Measurements from ENCODE around the gene NSUN4. TPM values are rescaled to one million over a fixed set of nuclear protein-coding genes. Genes with fewer than 3 reads are reported as not detected.
"Not testable (repeated sequence)": the region's sequence is repeated elsewhere in the genome, so short reads cannot be mapped to it uniquely, and the experiment has no call there.

The NSUN4 gene
- total RNA-seq, 1 donor = 34.7 TPM

- DNase-seq (ENCODE audit: low read depth in 2 of 3, low spot score in 2 of 3) = no peak
Observed at GRCh38 chr1:46364612-46365011, 24.0 kb downstream of the NSUN4 start.

- DNase-seq (ENCODE audit: low read depth in 2 of 3, low spot score in 2 of 3) = not testable (repeated sequence)
Observed at GRCh38 chr1:46365796-46366195, 25.2 kb downstream of the NSUN4 start.

- DNase-seq (ENCODE audit: low read depth in 2 of 3, low spot score in 2 of 3) = no peak
Observed at GRCh38 chr1:46367072-46367471, 26.5 kb downstream of the NSUN4 start.

- DNase-seq (ENCODE audit: low read depth in 2 of 3, low spot score in 2 of 3) = not testable (repeated sequence)
Observed at GRCh38 chr1:46367701-46368100, 27.1 kb downstream of the NSUN4 start.

- DNase-seq (ENCODE audit: low read depth in 2 of 3, low spot score in 2 of 3) = no peak
Observed at GRCh38 chr1:46368791-46369190, 28.2 kb downstream of the NSUN4 start.

GRCh38 chr1:46369542-46370213 is 29.1 kb downstream of the NSUN4 start:
- peak in 1 of 3 donors; percentile 3 for DNase-seq (ENCODE audit: low read depth in 2 of 3, low spot score in 2 of 3)

GRCh38 chr1:46370214-46370633 is 29.6 kb downstream of the NSUN4 start:
- peak in 2 of 3 donors; percentile 13 to 25 for DNase-seq (ENCODE audit: low read depth in 2 of 3, low spot score in 2 of 3)

GRCh38 chr1:46372431-46372830 is 31.8 kb downstream of the NSUN4 start:
- DNase-seq (ENCODE audit: low read depth in 2 of 3, low spot score in 2 of 3) = no peak

- no peak for DNase-seq (ENCODE audit: low read depth in 2 of 3, low spot score in 2 of 3)
Observed at GRCh38 chr1:46379996-46380395, 39.4 kb downstream of the NSUN4 start.

- DNase-seq (ENCODE audit: low read depth in 2 of 3, low spot score in 2 of 3) = no peak
Observed at GRCh38 chr1:46380508-46380907, 39.9 kb downstream of the NSUN4 start.

- DNase-seq (ENCODE audit: low read depth in 2 of 3, low spot score in 2 of 3) = no peak
Observed at GRCh38 chr1:46393510-46393909, 52.9 kb downstream of the NSUN4 start.

- peak in 2 of 3 donors; percentile 70 to 71 for DNase-seq (ENCODE audit: low read depth in 2 of 3, low spot score in 2 of 3)
Observed at GRCh38 chr1:46394108-46394871, 53.7 kb downstream of the NSUN4 start, which contains the start of gene FAAH. FAAH (plus strand) TSS chr1:46394317; CDS start chr1:46394349, 32 bp downstream.

GRCh38 chr1:46394872-46395465 is 54.4 kb downstream of the NSUN4 start:
- DNase-seq (ENCODE audit: low read depth in 2 of 3, low spot score in 2 of 3) = no peak

- no peak for DNase-seq (ENCODE audit: low read depth in 2 of 3, low spot score in 2 of 3)
Observed at GRCh38 chr1:46396441-46397398, 56.1 kb downstream of the NSUN4 start.

- peak in 1 of 3 donors; percentile 26 for DNase-seq (ENCODE audit: low read depth in 2 of 3, low spot score in 2 of 3)
Observed at GRCh38 chr1:46399307-46399706, 58.7 kb downstream of the NSUN4 start.

GRCh38 chr1:46400421-46400820 is 59.8 kb downstream of the NSUN4 start:
- DNase-seq (ENCODE audit: low read depth in 2 of 3, low spot score in 2 of 3) = no peak

- no peak for DNase-seq (ENCODE audit: low read depth in 2 of 3, low spot score in 2 of 3)
Observed at GRCh38 chr1:46401154-46401913, 60.7 kb downstream of the NSUN4 start.

GRCh38 chr1:46401964-46402626 is 61.5 kb downstream of the NSUN4 start:
- DNase-seq (ENCODE audit: low read depth in 2 of 3, low spot score in 2 of 3) = peak in 2 of 3 donors; percentile 29 to 30

GRCh38 chr1:46403916-46404315 is 63.3 kb downstream of the NSUN4 start:
- no peak for DNase-seq (ENCODE audit: low read depth in 2 of 3, low spot score in 2 of 3)

Data from hematopoietic multipotent progenitor cell (in vitro differentiated cells).